ENCODE measurements around the gene BBS9.

The BBS9 gene

DNA sequence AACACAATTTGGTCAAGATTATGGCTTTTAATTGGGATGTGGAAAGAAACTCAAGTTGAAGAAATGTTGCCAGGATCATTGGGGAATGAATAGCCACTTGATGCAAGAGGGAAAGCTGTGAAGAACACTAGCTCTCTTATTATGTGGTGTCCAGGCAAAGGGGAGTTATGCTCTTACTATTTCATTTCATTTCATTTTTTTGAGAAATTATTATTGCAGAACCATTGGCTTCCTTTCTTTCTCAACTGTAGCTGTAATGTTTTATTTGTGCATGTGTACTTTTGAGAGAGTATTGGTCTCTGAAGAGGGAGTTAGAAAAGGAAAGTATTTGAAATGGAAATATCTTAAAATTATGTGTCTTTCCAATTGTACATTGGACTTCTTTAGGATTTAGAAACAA lies 463.4 kb downstream of the BBS9 start:
- no peak overlapping the region for H3K4me3 ChIP-seq (ENCODE audit: insufficient read depth, low read length, poor library complexity, severe bottlenecking)
- H3K4me2 ChIP-seq (ENCODE audit: low read depth, low read length, poor library complexity, severe bottlenecking), result no peak overlapping the region
- H2AFZ ChIP-seq (ENCODE audit: low read depth, low read length, severe bottlenecking), result no peak overlapping the region
- H4K20me1 ChIP-seq (ENCODE audit: low read depth, low read length), result no peaks in the 10 kb centered on the region
- no peaks in the 10 kb centered on the region for H3F3A ChIP-seq (ENCODE audit: insufficient read depth)
- H3K9me2 ChIP-seq (replicated peaks; ENCODE audit: insufficient read depth, low read length), result no peaks in the 10 kb centered on the region
- TF ChIP-seq EZH2phosphoT487 (conservative IDR thresholded peaks at IDR 0.05; ENCODE audit: low read length), result no peak
- TF ChIP-seq, protein P1, sequence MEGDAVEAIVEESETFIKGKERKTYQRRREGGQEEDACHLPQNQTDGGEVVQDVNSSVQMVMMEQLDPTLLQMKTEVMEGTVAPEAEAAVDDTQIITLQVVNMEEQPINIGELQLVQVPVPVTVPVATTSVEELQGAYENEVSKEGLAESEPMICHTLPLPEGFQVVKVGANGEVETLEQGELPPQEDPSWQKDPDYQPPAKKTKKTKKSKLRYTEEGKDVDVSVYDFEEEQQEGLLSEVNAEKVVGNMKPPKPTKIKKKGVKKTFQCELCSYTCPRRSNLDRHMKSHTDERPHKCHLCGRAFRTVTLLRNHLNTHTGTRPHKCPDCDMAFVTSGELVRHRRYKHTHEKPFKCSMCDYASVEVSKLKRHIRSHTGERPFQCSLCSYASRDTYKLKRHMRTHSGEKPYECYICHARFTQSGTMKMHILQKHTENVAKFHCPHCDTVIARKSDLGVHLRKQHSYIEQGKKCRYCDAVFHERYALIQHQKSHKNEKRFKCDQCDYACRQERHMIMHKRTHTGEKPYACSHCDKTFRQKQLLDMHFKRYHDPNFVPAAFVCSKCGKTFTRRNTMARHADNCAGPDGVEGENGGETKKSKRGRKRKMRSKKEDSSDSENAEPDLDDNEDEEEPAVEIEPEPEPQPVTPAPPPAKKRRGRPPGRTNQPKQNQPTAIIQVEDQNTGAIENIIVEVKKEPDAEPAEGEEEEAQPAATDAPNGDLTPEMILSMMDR (IDR thresholded peaks at IDR 0.05; ENCODE audit: insufficient read depth, low read length, poor library complexity, severe bottlenecking), result no peak
- no peaks in the 10 kb centered on the region for H3K79me2 ChIP-seq (ENCODE audit: insufficient read depth, low read length)
- H3K36me3 ChIP-seq (ENCODE audit: low read length), result no peaks in the 10 kb centered on the region
- H3K27ac ChIP-seq (ENCODE audit: low read depth, low read length), result no peak overlapping the region
- no peaks in the 10 kb centered on the region for H3K27me3 ChIP-seq (ENCODE audit: low read length)
- no peak overlapping the region for H3K9ac ChIP-seq (ENCODE audit: low read length)
- no peaks in the 10 kb centered on the region for H3K9me3 ChIP-seq (ENCODE audit: insufficient read depth, low read length)

- TF ChIP-seq, protein P1 (IDR thresholded peaks at IDR 0.05; ENCODE audit: insufficient read depth, low read length, poor library complexity, severe bottlenecking), result no peak
- TF ChIP-seq EZH2phosphoT487 (conservative IDR thresholded peaks at IDR 0.05; ENCODE audit: low read length), result no peak
- Histone ChIP-seq H3K9me2 (replicated peaks; ENCODE audit: insufficient read depth, low read length) (no peaks in the 10 kb centered on the region), H3K27me3 (ENCODE audit: low read length) (no peaks in the 10 kb centered on the region), H3K36me3 (ENCODE audit: low read length) (no peaks in the 10 kb centered on the region), H3K9me3 (ENCODE audit: insufficient read depth, low read length) (no peaks in the 10 kb centered on the region), H3K79me2 (ENCODE audit: insufficient read depth, low read length) (no peaks in the 10 kb centered on the region), H3F3A (ENCODE audit: insufficient read depth) (no peaks in the 10 kb centered on the region), H3K4me3 (ENCODE audit: insufficient read depth, low read length, poor library complexity, severe bottlenecking) (no peak overlapping the region), H3K27ac (ENCODE audit: low read depth, low read length) (no peak overlapping the region), H3K4me2 (ENCODE audit: low read depth, low read length, poor library complexity, severe bottlenecking) (no peak overlapping the region), H2AFZ (ENCODE audit: low read depth, low read length, severe bottlenecking) (no peak overlapping the region), H4K20me1 (ENCODE audit: low read depth, low read length) (no peaks in the 10 kb centered on the region), H3K9ac (ENCODE audit: low read length) (no peak overlapping the region)
These were observed 464.2 kb downstream of the BBS9 start for GRCh38 chr7:33593611-33594010.

DNA sequence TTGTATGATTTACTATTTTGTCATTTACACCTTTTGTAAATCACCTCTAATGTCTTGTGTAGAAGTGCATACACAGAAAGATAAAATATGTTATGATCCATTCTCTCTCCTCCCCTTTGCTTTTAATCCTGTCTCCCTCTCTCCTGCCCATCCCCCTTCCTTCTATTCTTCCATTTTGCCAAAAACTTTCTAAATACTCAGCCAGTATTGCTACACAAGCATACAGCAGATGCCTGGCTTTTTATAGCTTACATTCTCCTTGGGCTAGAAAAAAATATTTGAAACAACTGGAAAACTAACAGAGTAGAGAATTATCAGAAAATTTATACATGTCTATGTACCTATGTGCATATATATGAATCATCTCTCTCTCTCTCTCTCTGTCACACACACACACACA lies 467.3 kb downstream of the BBS9 start:
- no peaks in the 10 kb centered on the region for H3K36me3 ChIP-seq (ENCODE audit: low read length)
- no peaks in the 10 kb centered on the region for H3F3A ChIP-seq (ENCODE audit: insufficient read depth)
- H4K20me1 ChIP-seq (ENCODE audit: low read depth, low read length), result no peaks in the 10 kb centered on the region
- H3K27ac ChIP-seq (ENCODE audit: low read depth, low read length), result no peak overlapping the region
- TF ChIP-seq EZH2phosphoT487 (conservative IDR thresholded peaks at IDR 0.05; ENCODE audit: low read length), result no peak
- TF ChIP-seq, protein P1 (IDR thresholded peaks at IDR 0.05; ENCODE audit: insufficient read depth, low read length, poor library complexity, severe bottlenecking), result no peak
- no peak overlapping the region for H2AFZ ChIP-seq (ENCODE audit: low read depth, low read length, severe bottlenecking)
- H3K4me2 ChIP-seq (ENCODE audit: low read depth, low read length, poor library complexity, severe bottlenecking), result no peak overlapping the region
- no peaks in the 10 kb centered on the region for H3K27me3 ChIP-seq (ENCODE audit: low read length)
- H3K9me3 ChIP-seq (ENCODE audit: insufficient read depth, low read length), result no peaks in the 10 kb centered on the region
- H3K9ac ChIP-seq (ENCODE audit: low read length), result no peak overlapping the region
- H3K4me3 ChIP-seq (ENCODE audit: insufficient read depth, low read length, poor library complexity, severe bottlenecking), result no peak overlapping the region
- no peaks in the 10 kb centered on the region for H3K9me2 ChIP-seq (replicated peaks; ENCODE audit: insufficient read depth, low read length)
- no peaks in the 10 kb centered on the region for H3K79me2 ChIP-seq (ENCODE audit: insufficient read depth, low read length)

All from SU-DHL-6 (cell line).